ENCODE results near the gene KLK4.

Gene KLK4

DNA sequence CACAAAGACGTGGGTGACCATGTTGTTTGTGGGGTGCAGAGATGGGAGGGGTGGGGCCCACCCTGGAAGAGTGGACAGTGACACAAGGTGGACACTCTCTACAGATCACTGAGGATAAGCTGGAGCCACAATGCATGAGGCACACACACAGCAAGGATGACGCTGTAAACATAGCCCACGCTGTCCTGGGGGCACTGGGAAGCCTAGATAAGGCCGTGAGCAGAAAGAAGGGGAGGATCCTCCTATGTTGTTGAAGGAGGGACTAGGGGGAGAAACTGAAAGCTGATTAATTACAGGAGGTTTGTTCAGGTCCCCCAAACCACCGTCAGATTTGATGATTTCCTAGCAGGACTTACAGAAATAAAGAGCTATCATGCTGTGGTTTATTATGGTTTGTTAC, 32.3 kb downstream of the KLK4 start:
- no peak for DNase-seq

DNA sequence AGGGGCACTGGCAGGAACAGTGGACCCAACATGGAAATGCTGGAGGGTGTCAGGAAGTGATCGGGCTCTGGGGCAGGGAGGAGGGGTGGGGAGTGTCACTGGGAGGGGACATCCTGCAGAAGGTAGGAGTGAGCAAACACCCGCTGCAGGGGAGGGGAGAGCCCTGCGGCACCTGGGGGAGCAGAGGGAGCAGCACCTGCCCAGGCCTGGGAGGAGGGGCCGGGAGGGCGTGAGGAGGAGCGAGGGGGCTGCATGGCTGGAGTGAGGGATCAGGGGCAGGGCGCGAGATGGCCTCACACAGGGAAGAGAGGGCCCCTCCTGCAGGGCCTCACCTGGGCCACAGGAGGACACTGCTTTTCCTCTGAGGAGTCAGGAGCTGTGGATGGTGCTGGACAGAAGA, 33.9 kb downstream of the KLK4 start:
- DNase-seq = no peak

DNA sequence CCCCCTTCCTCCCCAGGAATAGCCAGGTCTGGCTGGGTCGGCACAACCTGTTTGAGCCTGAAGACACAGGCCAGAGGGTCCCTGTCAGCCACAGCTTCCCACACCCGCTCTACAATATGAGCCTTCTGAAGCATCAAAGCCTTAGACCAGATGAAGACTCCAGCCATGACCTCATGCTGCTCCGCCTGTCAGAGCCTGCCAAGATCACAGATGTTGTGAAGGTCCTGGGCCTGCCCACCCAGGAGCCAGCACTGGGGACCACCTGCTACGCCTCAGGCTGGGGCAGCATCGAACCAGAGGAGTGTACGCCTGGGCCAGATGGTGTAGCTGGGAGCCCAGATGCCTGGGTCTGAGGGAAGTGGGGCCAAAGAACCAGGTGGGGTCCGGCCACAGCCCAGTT, 34.7 kb downstream of the KLK4 start:
- DNase-seq = no peak

DNA sequence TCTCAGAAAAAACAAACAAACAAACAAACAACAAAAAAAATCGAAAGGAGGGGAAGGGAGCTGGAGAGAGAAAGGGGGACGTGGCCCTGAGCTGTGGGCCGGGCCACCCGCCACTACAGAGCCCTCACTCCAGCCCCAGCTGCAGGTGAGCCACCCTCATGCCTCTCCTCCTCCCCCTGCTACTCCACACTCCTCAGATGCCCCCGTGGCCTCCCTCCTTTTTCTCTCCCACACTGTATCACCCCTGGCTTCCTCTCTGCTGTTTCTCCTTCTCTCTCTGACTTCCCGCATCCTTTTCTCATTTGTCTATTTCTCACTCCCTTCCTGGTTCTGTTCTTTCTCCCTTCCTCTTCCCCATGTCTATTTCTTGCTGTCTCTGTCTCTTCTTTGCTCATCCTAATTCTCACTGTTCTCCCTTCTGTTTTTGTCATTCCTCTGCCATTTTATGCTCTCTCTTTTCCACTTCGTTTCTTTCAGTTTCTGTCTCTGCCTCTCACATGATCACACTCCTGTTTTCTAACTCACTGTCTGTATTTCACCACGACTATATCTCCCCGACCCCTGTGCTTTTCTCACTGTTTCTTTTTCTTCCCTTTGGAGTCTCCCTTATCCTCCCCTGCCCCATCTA, 35.3 kb downstream of the KLK4 start:
- DNase-seq = no peak

DNA sequence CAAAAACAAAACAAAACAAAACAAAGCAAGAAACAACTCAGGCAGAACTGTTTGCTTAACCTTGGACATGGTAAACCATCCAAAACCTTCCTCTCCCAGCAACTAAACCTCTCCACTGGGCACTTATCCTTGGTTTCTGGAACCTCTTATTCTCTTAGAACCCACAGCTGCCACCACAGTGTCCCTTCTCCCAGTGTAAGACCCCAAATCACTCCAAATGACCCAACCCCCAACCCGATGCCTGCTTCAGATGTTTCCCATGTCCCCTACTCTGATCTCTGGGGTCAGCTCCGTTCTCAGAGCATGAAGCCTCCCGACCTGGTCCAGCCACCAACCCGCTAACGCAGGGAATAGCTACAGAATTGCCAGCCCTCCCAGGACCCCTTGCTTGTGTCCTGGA, 37.0 kb downstream of the KLK4 start:
- DNase-seq = no peak

DNA sequence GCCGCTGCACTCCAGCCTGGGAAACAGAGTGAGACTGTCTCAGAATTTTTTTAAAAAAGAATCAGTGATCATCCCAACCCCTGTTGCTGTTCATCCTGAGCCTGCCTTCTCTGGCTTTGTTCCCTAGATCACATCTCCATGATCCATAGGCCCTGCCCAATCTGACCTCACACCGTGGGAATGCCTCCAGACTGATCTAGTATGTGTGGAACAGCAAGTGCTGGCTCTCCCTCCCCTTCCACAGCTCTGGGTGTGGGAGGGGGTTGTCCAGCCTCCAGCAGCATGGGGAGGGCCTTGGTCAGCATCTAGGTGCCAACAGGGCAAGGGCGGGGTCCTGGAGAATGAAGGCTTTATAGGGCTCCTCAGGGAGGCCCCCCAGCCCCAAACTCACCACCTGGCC, 38.1 kb downstream of the KLK4 start, which contains the start of gene KLK2:
Gene KLK2 (plus strand): TSS at position 384 of the 400 bp plus-strand sequence. CDS start 35 bp downstream, outside the sequence.
- DNase-seq = no peak

DNA sequence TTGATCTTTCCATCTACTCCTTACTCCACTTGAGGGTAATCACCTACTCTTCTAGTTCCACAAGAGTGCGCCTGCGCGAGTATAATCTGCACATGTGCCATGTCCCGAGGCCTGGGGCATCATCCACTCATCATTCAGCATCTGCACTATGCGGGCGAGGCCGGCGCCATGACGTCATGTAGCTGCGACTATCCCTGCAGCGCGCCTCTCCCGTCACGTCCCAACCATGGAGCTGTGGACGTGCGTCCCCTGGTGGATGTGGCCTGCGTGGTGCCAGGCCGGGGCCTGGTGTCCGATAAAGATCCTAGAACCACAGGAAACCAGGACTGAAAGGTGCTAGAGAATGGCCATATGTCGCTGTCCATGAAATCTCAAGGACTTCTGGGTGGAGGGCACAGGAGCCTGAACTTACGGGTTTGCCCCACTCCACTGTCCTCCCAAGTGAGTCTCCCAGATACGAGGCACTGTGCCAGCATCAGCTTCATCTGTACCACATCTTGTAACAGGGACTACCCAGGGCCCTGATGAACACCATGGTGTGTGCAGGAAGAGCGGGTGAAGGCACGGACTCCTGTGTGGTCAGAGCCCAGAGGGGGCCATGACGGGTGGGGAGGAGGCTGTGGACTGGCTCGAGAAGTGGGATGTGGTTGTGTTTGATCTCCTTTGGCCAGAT, 40.6 kb downstream of the KLK4 start:
- DNase-seq = no peak

DNA sequence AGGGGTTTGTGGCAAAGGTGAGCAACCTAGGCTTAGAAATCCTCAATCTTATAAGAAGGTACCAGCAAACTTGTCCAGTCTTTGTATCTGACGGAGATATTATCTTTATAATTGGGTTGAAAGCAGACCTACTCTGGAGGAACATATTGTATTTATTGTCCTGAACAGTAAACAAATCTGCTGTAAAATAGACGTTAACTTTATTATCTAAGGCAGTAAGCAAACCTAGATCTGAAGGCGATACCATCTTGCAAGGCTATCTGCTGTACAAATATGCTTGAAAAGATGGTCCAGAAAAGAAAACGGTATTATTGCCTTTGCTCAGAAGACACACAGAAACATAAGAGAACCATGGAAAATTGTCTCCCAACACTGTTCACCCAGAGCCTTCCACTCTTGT, 41.7 kb downstream of the KLK4 start:
- DNase-seq = no peak

DNA sequence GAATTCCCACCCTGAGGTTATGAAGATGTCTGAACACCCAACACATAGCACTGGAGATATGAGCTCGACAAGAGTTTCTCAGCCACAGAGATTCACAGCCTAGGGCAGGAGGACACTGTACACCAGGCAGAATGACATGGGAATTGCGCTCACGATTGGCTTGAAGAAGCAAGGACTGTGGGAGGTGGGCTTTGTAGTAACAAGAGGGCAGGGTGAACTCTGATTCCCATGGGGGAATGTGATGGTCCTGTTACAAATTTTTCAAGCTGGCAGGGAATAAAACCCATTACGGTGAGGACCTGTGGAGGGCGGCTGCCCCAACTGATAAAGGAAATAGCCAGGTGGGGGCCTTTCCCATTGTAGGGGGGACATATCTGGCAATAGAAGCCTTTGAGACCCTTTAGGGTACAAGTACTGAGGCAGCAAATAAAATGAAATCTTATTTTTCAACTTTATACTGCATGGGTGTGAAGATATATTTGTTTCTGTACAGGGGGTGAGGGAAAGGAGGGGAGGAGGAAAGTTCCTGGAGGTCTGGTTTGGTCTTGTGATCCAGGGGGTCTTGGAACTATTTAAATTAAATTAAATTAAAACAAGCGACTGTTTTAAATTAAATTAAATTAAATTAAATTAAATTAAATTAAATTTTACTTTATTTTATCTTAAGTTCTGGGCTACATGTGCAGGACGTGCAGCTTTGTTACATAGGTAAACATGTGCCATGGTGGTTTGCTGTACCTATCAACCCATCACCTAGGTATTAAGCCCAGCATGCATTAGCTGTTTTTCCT, 49.5 kb downstream of the KLK4 start:
- DNase-seq = no peak

DNA sequence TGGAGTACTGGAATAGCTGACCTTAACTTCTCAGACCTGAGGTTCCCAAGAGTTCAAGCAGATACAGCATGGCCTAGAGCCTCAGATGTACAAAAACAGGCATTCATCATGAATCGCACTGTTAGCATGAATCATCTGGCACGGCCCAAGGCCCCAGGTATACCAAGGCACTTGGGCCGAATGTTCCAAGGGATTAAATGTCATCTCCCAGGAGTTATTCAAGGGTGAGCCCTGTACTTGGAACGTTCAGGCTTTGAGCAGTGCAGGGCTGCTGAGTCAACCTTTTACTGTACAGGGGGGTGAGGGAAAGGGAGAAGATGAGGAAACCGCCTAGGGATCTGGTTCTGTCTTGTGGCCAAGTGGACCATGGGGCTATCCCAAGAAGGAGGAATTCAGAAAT, 50.2 kb downstream of the KLK4 start:
- no peak for DNase-seq

DNA sequence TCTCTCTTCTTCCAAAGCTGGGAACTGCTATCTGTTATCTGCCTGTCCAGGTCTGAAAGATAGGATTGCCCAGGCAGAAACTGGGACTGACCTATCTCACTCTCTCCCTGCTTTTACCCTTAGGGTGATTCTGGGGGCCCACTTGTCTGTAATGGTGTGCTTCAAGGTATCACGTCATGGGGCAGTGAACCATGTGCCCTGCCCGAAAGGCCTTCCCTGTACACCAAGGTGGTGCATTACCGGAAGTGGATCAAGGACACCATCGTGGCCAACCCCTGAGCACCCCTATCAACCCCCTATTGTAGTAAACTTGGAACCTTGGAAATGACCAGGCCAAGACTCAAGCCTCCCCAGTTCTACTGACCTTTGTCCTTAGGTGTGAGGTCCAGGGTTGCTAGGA, 51.3 kb downstream of the KLK4 start:
- DNase-seq = no peak

DNA sequence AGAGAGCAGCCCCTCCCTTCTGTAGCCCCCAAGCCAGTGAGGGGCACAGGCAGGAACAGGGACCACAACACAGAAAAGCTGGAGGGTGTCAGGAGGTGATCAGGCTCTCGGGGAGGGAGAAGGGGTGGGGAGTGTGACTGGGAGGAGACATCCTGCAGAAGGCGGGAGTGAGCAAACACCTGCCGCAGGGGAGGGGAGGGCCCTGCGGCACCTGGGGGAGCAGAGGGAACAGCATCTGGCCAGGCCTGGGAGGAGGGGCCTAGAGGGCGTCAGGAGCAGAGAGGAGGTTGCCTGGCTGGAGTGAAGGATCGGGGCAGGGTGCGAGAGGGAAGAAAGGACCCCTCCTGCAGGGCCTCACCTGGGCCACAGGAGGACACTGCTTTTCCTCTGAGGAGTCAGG, 52.3 kb downstream of the KLK4 start:
- no peak for DNase-seq

DNA sequence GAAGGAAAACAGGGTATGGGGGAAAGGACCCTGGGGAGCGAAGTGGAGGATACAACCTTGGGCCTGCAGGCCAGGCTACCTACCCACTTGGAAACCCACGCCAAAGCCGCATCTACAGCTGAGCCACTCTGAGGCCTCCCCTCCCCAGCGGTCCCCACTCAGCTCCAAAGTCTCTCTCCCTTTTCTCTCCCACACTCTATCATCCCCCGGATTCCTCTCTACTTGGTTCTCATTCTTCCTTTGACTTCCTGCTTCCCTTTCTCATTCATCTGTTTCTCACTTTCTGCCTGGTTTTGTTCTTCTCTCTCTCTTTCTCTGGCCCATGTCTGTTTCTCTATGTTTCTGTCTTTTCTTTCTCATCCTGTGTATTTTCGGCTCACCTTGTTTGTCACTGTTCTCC, 53.8 kb downstream of the KLK4 start:
- no peak for DNase-seq

Measured in T1000 (cell line).